Gastroesophageal sphincter (tissue), 4 donors: ENCODE measurements around the gene XYLT1. TPM values are rescaled to one million over a fixed set of nuclear protein-coding genes. Genes with fewer than 3 reads are reported as not detected.

Experiments used
- ATAC-seq: fragments of 150-250 bp; one replicate; pipeline ENCODE4 v1.9.1; 2016; ENCODE audit warnings: mild to moderate bottlenecking, moderate library complexity
- H3K27ac ChIP-seq, 4 donors: fragments of 200-600 bp; sonication (generic) in 3 of 4; 1 replicate in 3 of 4; 2 replicates in 1 of 4; pipeline ENCODE4 v1.5.1; 2016 to 2019
- H3K27me3 ChIP-seq: fragments of 200-600 bp; sonication (generic); one replicate; pipeline ENCODE4 v1.5.1; 2019
- H3K36me3 ChIP-seq, 2 donors: fragments of 200-600 bp; sonication (generic); one replicate each; pipeline ENCODE4 v1.5.1; 2019; ENCODE audit warnings: control low read depth in 1 of 2
- H3K4me1 ChIP-seq, 3 donors: fragments of 200-600 bp; sonication (generic); 1 replicate in 2 of 3; 2 replicates in 1 of 3; pipeline ENCODE4 v1.5.1; 2016 to 2019; ENCODE audit warnings: control low read depth in 2 of 3
- H3K4me3 ChIP-seq, 2 donors: fragments of 200-600 bp; sonication (generic); one replicate each; pipeline ENCODE4 v1.5.1; 2019; ENCODE audit warnings: mild to moderate bottlenecking in 1 of 2, moderate library complexity in 1 of 2
- H3K9me3 ChIP-seq, 3 donors: fragments of 200-600 bp; sonication (generic); one replicate each; pipeline ENCODE4 v1.5.1; 2017 to 2019; ENCODE audit warnings: control low read depth in 2 of 3
- EP300 ChIP-seq: sonication (generic); formaldehyde crosslinking; IDR thresholded peaks from one replicate; pipeline ENCODE4 v1.6.1; 2017; ENCODE audit warnings: antibody characterized with exemption, mild to moderate bottlenecking
- POLR2A ChIP-seq, 2 donors: fragments of 450-650 bp; IDR thresholded peaks; one replicate each; pipeline ENCODE4 v1.6.1; 2017; ENCODE audit warnings: antibody characterized with exemption in 2 of 2, mild to moderate bottlenecking in 2 of 2, moderate library complexity in 1 of 2
- POLR2AphosphoS5 ChIP-seq: sonication (generic); formaldehyde crosslinking; IDR thresholded peaks from one replicate; pipeline ENCODE4 v1.6.1; 2017; ENCODE audit warnings: antibody characterized with exemption
- WGBS, 2 donors: methylation state at CpG; one replicate each; pipeline ENCODE4 v1.1.5; 2018; ENCODE audit warnings: low coverage in 1 of 2; 5-methylcytosine and 5-hydroxymethylcytosine counted together
- total RNA-seq, 4 donors: library from RNA; depleted of rRNA; stranded (reverse); fragments of >200 nt; gene quantifications; one replicate each; pipeline ENCODE4 v1.1.0, GENCODE V29; 2016
- TF ChIP-seq, protein P1 (sequence below), 4 experiments: fragments of 200-600 bp in 2 of 4; fragments of 450-650 bp in 2 of 4; sonication (generic) in 1 of 4; IDR thresholded peaks; one replicate each; pipeline ENCODE4 v1.5.1; 2017 to 2019; ENCODE audit warnings: antibody characterized with exemption in 4 of 4, mild to moderate bottlenecking in 2 of 4, moderate library complexity in 2 of 4

Gene XYLT1
- total RNA-seq, 4 donors from 2014 or later = 19.1 to 51.6 (median 23.7) TPM

- TF ChIP-seq POLR2AphosphoS5 (peak; percentile 93), POLR2A (IDR thresholded peaks at IDR 0.05) (no peak), EP300 (no peak)
- TF ChIP-seq, protein P1, sequence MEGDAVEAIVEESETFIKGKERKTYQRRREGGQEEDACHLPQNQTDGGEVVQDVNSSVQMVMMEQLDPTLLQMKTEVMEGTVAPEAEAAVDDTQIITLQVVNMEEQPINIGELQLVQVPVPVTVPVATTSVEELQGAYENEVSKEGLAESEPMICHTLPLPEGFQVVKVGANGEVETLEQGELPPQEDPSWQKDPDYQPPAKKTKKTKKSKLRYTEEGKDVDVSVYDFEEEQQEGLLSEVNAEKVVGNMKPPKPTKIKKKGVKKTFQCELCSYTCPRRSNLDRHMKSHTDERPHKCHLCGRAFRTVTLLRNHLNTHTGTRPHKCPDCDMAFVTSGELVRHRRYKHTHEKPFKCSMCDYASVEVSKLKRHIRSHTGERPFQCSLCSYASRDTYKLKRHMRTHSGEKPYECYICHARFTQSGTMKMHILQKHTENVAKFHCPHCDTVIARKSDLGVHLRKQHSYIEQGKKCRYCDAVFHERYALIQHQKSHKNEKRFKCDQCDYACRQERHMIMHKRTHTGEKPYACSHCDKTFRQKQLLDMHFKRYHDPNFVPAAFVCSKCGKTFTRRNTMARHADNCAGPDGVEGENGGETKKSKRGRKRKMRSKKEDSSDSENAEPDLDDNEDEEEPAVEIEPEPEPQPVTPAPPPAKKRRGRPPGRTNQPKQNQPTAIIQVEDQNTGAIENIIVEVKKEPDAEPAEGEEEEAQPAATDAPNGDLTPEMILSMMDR (IDR thresholded peaks at IDR 0.05) = peak in 2 of 4 experiments; percentile 9 to 10
- WGBS, 2 donors = 13% methylated on average over 4 of the region's 4 CpGs; no CpG with 5 or more reads in 1 of the 2 donors
- no peak overlapping the region for H3K4me3 ChIP-seq
- H3K27ac ChIP-seq = peak overlapping the region; percentile 62 to 82 (median 74)
- H3K9me3 ChIP-seq = no peaks in the 10 kb centered on the region
- no peaks in the 10 kb centered on the region for H3K36me3 ChIP-seq
- peak; percentile 84 for ATAC-seq
- H3K4me1 ChIP-seq = peaks cover 6 to 37% (median 6%) of the 10 kb centered on the region in 3 donors
- no peaks in the 10 kb centered on the region for H3K27me3 ChIP-seq
These were observed 245.9 kb downstream of the XYLT1 start for GRCh38 chr16:17224879-17225281.

DNA sequence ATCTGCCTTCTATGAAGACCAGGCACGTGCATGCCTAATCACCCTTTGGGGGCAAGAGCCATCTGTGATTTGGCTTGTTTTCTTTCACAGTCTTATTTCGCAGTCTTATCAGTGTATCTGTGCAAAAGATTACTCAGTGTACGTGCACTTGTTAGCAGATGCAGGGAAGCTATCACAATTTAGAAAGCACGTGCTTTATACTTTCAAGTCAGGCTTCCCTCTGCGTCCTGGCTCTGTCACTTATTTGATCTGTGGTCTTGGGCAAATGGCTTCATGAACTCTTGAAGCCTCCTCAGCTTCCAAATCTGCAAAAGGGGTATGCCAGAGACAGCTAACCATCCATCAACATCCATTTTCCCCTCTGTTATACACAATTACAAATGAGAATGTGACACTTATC lies 246.4 kb downstream of the XYLT1 start:
- H3K4me1 ChIP-seq = peaks cover 6 to 37% (median 6%) of the 10 kb centered on the region in 3 donors
- ATAC-seq = no peak
- TF ChIP-seq EP300 = no peak
- TF ChIP-seq, protein P1 (IDR thresholded peaks at IDR 0.05) = no peak
- no peak for TF ChIP-seq POLR2A (IDR thresholded peaks at IDR 0.05)
- no peak for TF ChIP-seq POLR2AphosphoS5
- H3K27me3 ChIP-seq = no peaks in the 10 kb centered on the region
- 78 to 80% methylated on average over 5 of the region's 5 CpGs for WGBS, 2 donors
- no peaks in the 10 kb centered on the region for H3K9me3 ChIP-seq
- no peak overlapping the region for H3K4me3 ChIP-seq
- H3K36me3 ChIP-seq = no peaks in the 10 kb centered on the region
- H3K27ac ChIP-seq = peak overlapping the region; percentile 44 to 82 (median 74)

- no peaks in the 10 kb centered on the region for H3K27me3 ChIP-seq
- no peak for TF ChIP-seq POLR2A (IDR thresholded peaks at IDR 0.05)
- TF ChIP-seq, protein P1 (IDR thresholded peaks at IDR 0.05) = no peak
- TF ChIP-seq EP300 = no peak
- no peak for TF ChIP-seq POLR2AphosphoS5
- H3K9me3 ChIP-seq = no peaks in the 10 kb centered on the region
- no peak for ATAC-seq
- H3K36me3 ChIP-seq = no peaks in the 10 kb centered on the region
- 79 to 100% methylated on average over 1 to 3 of the region's 3 CpGs for WGBS, 2 donors
- H3K4me1 ChIP-seq = peaks cover 6 to 37% (median 6%) of the 10 kb centered on the region in 3 donors
- no peak overlapping the region for H3K4me3 ChIP-seq
- H3K27ac ChIP-seq = peak overlapping the region in 3 of 4 donors; percentile 52 to 79 (median 55)
These were observed 247.2 kb downstream of the XYLT1 start for GRCh38 chr16:17223576-17223975.

- Histone ChIP-seq H3K27me3 (no peaks in the 10 kb centered on the region), H3K9me3 (no peaks in the 10 kb centered on the region), H3K27ac (peak overlapping the region in 3 of 4 donors; percentile 52 to 79 (median 55)), H3K4me1 (peaks cover 6 to 37% (median 6%) of the 10 kb centered on the region in 3 donors), H3K4me3 (no peak overlapping the region), H3K36me3 (no peaks in the 10 kb centered on the region)
- WGBS, 2 donors = 25 to 73% methylated on average over 2 to 6 of the region's 12 CpGs
- peak; percentile 12 for ATAC-seq
- TF ChIP-seq POLR2AphosphoS5 (no peak), POLR2A (IDR thresholded peaks at IDR 0.05) (no peak), EP300 (no peak)
- TF ChIP-seq, protein P1 (IDR thresholded peaks at IDR 0.05) = peak in 1 of 4 experiments; percentile 21
These were observed 247.8 kb downstream of the XYLT1 start for GRCh38 chr16:17222871-17223401.

- TF ChIP-seq POLR2A (IDR thresholded peaks at IDR 0.05) = no peak
- TF ChIP-seq POLR2AphosphoS5 = no peak
- TF ChIP-seq, protein P1 (IDR thresholded peaks at IDR 0.05) = no peak
- no peak for TF ChIP-seq EP300
- no peak for ATAC-seq
- Histone ChIP-seq H3K4me3 (no peak overlapping the region), H3K4me1 (peaks cover 3 to 29% (median 6%) of the 10 kb centered on the region in 3 donors), H3K27ac (peak overlapping the region in 1 of 4 donors; percentile 38), H3K9me3 (no peaks in the 10 kb centered on the region), H3K27me3 (no peaks in the 10 kb centered on the region), H3K36me3 (no peaks in the 10 kb centered on the region)
- 67 to 85% methylated on average over 1 of the region's 2 CpGs for WGBS, 2 donors
These were observed 250.8 kb downstream of the XYLT1 start for GRCh38 chr16:17219991-17220390.
